Stimulated activated CD4-positive, alpha-beta T cell treated with anti-CD3 and anti-CD28 coated beads, Interleukin-15, amount 100 ng/mL, for 1 hour (primary cell): ENCODE measurements around the gene MMS22L.
"Not testable (repeated sequence)": the region's sequence is repeated elsewhere in the genome, so short reads cannot be mapped to it uniquely, and the experiment has no call there.

Experiments used
- DNase-seq, 2 donors: peaks; one replicate each; pipeline ENCODE4 v3.0.0-alpha.2; 2020; ENCODE audit warnings: low read depth in 1 of 2, low spot score in 1 of 2

Gene MMS22L

GRCh38 chr6:97246842-97247241, 36.2 kb downstream of the MMS22L start:
- no peak for DNase-seq

- DNase-seq: no peak
Observed at GRCh38 chr6:97240222-97240621, 42.8 kb downstream of the MMS22L start.

DNA sequence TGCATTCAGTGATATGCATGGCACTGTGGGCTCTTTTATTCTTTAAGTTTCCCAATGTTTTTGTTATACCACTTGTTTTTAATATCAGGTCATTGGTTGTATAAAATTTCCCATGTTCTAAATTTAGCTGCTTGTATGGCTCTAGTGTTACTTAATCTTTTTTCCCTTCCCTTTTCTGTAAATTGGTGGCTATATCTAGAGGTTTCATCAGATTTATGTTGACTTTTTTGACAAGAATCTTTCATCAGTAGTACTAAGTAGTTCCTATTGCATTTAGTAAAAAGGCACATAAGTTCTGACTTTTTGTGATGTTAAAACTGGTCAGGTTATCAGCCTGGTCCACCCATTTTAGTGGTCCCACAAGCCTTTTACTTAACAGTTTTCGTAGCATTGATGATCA, 51.1 kb downstream of the MMS22L start:
- DNase-seq: no peak

- no peak for DNase-seq
Observed at GRCh38 chr6:97222903-97223302, 60.1 kb downstream of the MMS22L start.

GRCh38 chr6:97218912-97219311, 64.1 kb downstream of the MMS22L start:
- no peak for DNase-seq

DNA sequence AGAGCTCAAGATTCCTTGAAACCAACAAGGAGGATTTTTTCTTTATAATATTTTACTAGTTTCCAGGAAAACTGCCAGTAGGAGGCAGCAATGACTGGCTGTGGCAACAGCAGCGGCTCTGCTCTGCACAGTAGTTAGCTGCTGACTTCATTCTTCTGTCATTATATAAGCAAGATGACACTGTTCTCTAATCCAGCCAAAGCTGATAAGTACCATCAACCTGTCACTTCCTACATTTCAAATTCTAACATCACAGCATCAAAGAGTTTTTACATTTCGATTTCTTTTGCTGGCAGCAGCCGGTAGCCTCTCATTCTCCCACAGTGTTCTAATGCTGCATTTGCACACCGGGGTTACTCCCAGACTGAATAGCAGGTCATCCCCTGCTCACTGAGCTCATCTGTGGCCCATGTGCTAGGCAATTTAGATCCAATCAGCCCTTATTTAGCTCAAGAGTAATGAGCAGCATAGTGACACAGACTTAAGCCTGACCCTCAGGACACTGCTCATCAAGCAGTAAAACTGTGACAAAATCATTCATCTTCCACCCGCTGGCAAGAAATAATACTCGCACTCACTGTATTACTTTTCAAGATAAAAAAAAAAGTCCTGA, 67.8 kb downstream of the MMS22L start:
- DNase-seq: no peak

DNA sequence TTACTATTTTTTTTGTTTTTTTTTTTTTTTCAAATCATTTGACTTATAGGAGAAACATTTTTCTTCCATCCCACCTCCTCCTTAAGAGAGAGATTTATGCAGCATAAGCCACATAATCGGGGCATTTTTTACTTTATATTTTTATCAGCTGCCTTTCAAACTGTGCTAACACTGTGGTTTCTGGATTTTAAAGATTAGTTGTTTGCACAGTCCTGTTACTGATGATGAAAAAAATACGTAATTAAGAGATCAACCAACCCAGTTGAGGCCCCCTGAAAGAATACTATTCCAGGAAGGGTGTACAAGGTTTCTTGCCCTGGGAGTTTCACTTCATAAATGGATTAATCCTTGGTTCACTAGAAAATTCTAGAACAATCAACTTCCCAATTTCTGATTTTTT, 68.3 kb downstream of the MMS22L start:
- DNase-seq: no peak

GRCh38 chr6:97207383-97207782, 75.6 kb downstream of the MMS22L start:
- DNase-seq: no peak

GRCh38 chr6:97205966-97206365, 77.0 kb downstream of the MMS22L start:
- DNase-seq: no peak

DNA sequence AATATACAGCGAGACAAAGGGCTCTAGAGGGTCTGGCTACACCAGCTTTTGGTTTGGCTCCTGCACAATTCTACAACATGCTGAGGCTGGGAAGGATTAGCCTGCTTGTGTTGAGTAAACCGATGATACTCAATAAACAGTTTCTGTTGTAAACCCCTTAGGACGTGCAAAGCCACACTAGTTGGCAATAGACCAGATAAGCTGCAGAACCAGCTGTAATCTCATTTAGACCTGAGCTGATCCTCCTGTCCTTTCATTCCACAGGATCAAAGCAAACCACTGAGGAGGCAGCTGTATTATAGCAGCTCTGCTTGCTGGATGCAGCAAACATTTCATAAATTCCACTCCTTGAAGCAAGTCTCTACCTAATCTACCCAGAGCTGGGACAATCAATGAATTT, 79.7 kb downstream of the MMS22L start:
- DNase-seq: no peak

DNA sequence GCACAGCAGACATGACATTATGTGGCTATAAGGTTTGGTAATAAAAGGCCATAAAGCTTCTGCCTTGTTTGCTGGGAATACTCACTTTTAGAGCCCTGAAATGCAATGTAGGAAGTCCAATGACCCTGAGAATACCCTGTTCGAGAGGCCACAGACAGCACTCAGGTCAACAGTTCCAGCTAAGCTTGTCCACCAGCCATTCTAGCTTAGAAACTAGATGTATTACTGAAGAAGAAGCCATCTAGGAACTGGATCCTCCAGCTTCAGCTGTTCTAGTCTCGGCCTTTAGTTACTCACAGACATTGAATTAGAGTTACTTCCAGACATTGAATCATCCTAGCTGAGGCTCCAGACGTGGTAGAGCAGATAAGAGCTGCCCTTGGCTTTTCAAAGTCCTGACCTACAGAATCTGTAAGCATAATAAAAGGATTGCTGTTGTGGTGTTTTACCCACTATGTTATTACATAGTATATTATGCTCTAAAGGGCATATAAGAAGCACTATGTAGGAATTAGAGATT, 84.9 kb downstream of the MMS22L start:
- no peak for DNase-seq

GRCh38 chr6:97195117-97195516, 87.9 kb downstream of the MMS22L start:
- no peak for DNase-seq

- no peak for DNase-seq
Observed at GRCh38 chr6:97189767-97190166, 93.2 kb downstream of the MMS22L start.

- DNase-seq: no peak
Observed at GRCh38 chr6:97187951-97188350, 95.1 kb downstream of the MMS22L start.

DNA sequence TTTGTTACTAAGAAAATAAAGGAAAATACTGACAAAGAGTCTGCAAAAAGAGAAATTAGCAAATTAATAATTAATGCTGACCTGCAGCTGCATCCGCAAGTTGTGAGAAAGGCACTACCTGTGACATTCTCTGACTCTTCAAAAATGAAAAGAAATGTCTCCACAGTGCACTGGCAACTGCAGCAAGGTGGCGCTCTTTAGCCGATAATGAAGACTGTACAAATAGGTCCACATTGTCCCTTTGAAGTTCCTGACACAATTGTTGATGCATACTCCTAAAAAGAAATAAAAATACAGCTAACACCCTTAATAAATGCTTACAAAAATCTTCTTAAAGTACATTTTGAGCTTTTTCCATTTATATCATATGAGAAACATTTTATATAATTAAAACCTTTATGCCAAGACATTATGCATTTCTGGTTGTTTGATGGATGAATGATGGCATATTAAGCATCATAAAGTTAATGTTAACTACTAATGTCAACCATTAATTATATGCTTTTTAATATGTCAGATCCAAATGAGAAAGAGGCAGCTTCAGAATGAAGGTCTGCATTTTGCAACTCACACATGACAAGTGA, 96.5 kb downstream of the MMS22L start:
- DNase-seq: peak; percentile 7 to 21

GRCh38 chr6:97177905-97178304, 105.1 kb downstream of the MMS22L start:
- DNase-seq: no peak

GRCh38 chr6:97176468-97176867, 106.5 kb downstream of the MMS22L start:
- DNase-seq: no peak

- DNase-seq: no peak
Observed at GRCh38 chr6:97175806-97176205, 107.2 kb downstream of the MMS22L start.

DNA sequence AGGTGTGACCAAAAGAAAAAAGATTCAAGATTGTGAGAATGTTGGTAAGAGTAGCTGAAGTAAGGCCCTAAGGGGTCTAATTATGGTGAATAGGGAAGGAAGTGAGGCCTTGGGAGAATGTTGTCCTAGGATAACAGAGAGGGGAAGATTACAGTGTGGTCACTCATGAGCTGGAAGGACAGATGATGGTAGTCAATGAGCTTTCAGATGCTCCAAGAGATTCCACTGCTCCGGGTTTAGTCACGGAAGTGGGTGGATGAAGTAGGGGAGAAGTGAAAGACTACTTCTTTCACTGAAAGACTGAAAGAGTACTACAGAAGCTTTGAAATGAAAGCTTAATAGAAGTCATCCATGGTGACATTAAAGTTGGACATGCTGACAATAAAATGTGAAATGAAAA, 108.5 kb downstream of the MMS22L start:
- DNase-seq: no peak

GRCh38 chr6:97160280-97160679, 122.7 kb downstream of the MMS22L start:
- no peak for DNase-seq

DNA sequence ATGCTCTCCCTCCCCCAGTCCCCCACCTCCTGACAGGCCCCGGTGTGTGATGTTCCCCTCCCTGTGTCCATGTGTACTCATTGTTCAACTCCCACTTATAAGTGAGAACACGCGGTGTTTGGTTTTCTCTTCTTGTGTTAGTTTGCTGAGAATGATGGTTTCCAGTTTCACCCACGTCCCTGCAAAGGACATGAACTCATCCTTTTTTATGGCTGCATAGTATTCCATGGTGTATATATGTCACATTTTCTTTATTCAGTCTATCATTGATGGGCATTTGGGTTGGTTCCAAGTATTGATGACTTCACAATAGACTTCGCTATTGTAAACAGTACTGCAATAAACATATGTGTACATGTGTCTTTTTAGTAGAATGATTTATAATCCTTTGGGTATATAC, 127.6 kb downstream of the MMS22L start:
- DNase-seq: not testable (repeated sequence)

- no peak for DNase-seq
Observed at GRCh38 chr6:97154015-97154414, 129.0 kb downstream of the MMS22L start.

DNA sequence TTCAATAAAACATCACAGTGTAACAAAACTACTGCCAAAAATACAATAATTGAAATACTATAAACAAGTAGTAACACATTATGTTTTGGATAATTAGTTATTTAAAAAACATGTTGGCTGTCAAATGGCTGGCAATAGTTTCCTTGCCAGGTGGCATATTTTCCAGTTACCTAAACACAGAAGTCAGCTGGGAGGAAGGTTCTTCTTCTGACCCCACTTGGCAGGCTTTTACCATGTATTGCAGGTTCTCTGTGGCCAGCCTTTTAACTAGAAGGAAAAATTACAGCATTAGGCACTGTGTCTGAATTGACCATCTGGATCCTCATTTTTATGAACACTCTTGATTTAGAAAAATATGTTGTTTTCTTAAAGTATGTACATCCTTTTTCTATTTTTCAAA, 131.4 kb downstream of the MMS22L start:
- no peak for DNase-seq
